T-helper 1 cell treated with Interleukin-12 subunit alpha and Interleukin-12 subunit beta and Interleukin-4 antibody, amounts not matched to agents 30 ng/mL and 1 ng/mL, for 36 hours (primary cell): ENCODE results near the gene PAF1. TPM values are rescaled to one million over a fixed set of nuclear protein-coding genes. Genes with fewer than 3 reads are reported as not detected.

ENCODE experiments used
- intact Hi-C: fragments of 100-400 bp; cut with micrococcal nuclease; formaldehyde crosslinking; loops from one replicate; pipeline ENCODE4 v1.15.1; 2024
- total RNA-seq: library from RNA; stranded (reverse); gene quantifications from 2 replicates; pipeline ENCODE4 v1.2.3, GENCODE V29; 2022

PAF1 gene
- total RNA-seq: 42.7 and 44.2 TPM in 2 replicates

DNA sequence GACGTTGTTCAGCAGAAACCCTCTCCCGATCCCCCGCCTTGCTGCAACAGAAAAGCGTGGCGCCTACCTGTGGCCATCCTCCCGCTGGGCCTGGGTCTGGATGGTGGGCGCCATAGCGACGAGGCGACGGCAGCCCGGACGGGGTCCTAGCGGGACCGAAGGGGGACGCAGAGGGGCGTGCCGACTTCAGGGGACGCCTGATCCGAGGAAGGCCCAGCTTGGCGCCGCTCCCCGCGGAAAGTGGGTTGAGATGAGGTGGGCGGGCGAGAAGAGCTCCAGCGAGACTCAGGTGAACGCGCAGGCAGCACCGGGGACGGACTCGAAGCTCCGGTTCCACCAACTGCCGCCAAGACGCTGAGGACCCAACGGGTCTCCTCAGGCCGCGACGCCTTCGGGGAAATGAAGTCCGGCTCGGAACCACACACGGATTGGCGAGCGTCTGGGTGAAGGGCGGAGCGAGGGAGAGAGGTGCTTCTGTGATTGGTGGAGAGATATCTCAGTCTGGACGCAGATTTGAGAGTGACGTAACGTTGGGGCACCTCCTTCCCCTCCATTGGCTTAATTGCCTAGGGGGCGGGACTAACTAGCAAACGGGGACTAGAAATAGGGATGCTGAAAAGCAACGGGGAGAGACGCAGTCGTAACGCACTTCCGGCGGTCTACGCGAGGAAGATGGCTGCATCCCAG lies at the start of gene PAF1, which contains the start of gene MED29:
Gene PAF1 (minus strand): TSS at position 356 of the 687 bp plus-strand sequence. CDS start 242 bp downstream, at position 114.
Gene MED29 (plus strand): TSS at position 628 of the 687 bp plus-strand sequence. CDS start 45 bp downstream, at position 673.
- intact Hi-C loops: loop anchor here (1.0 to 5.0 kb wide), 11 partner anchors 11 to 539 kb away; partner anchors contain the start of genes EID2B, MRPS12, PAK4 and PLEKHG2

DNA sequence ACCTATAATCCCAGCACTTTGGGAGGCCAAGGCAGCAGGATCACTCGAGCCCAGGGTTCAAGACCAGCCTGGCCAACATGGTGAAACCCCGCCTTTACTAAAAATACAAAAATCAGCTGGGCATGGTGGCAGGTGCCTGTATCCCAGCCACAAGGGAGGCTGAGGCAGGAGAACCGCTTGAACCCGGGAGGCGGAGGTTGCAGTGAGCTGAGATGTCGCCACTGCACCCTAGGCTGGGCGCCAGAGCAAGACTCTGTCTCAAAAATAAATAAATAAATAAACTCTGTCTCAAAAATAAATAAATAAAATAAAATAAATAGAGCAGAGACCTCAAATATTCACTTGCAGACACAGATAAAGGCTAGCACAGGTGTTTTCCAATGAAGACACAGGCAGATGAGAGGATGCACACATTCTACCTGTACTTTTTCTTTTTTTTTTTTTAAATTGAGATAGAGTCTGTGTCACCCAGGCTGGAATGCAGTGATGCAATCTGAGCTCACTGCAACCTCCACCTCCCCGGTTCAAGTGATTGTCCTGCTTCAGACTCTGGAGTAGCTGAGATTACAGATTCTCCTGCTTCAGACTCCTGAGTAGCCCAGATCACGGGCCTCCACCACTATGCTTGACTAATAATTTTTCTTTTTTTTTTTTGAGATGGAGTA lies 47.5 kb upstream of the PAF1 start:
- intact Hi-C loops: loop anchor here (10.0 kb wide), 1 partner anchor 1064 kb away; the partner anchor contains the start of gene PSMD8

DNA sequence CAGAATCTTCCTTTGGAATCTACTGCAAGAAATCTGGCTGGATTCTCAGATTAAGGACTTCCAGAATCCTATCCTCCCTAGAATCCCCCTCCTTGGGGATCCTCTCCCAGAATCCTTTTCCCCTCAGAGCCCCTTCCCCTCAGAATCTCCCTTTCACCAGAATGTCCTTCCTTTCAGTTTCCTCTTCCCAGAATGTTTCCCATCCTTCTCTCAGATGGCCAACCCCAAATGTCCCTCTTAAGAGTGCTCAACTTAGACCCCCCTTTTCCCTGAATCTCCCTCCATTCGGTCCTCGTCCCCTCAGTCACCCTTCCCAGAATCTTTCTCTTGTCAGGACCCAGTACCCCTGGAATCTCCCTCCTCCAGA lies 45.4 kb upstream of the PAF1 start:
- intact Hi-C loops: loop anchor here (1.0 to 10.0 kb wide), 3 partner anchors 9 to 1062 kb away; partner anchors contain the start of genes EID2B, PSMD8 and SUPT5H

DNA sequence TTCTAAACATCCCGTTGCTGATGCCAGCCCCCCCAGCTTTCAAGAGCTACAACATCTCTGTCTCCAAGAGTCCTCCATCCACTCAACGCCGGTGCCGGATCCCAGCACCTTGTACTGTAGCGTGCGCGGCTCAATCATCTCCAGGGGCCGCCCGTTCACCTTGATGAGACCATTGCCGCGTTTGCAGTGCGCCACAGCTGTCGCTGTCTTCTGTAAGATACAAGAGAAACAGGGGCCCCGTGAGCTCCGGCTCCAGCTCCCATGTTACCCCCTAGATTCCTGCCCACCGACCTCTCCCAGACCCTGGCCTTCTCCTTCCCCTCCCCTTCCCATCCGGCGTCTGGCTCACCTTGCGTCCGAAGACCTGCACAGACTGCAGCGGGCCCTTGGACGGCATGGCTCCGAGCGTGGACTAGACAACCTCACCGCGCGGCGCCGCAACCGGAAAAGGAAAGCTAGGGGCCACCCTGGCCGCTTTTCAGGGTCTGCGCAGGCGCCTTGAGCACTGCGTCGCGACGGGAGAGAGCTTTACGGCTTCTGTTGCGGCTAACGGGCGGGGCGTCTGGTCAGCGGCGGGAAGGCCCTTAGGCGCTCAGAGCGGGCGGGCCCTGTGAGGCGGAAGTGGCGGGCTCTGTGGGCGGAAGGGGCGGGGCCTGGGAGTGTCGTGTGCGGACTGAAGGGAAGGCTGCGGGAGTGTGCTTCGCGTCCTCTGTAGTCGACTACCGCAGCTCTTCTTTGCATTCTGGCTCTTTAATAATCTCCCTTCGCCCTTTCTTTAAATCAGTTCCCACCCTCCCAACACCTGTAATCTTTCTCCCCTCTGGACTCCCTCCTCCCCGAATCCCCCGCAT lies 44.8 kb upstream of the PAF1 start, which contains the start of gene RPS16:
Gene RPS16 (minus strand): TSS at position 451 of the 851 bp plus-strand sequence. CDS start 54 bp downstream, at position 397.
- intact Hi-C loops: loop anchor here (1.0 to 10.0 kb wide), 5 partner anchors 10 to 1061 kb away; partner anchors contain the start of genes EID2B, MED29, PAF1 and PLEKHG2

DNA sequence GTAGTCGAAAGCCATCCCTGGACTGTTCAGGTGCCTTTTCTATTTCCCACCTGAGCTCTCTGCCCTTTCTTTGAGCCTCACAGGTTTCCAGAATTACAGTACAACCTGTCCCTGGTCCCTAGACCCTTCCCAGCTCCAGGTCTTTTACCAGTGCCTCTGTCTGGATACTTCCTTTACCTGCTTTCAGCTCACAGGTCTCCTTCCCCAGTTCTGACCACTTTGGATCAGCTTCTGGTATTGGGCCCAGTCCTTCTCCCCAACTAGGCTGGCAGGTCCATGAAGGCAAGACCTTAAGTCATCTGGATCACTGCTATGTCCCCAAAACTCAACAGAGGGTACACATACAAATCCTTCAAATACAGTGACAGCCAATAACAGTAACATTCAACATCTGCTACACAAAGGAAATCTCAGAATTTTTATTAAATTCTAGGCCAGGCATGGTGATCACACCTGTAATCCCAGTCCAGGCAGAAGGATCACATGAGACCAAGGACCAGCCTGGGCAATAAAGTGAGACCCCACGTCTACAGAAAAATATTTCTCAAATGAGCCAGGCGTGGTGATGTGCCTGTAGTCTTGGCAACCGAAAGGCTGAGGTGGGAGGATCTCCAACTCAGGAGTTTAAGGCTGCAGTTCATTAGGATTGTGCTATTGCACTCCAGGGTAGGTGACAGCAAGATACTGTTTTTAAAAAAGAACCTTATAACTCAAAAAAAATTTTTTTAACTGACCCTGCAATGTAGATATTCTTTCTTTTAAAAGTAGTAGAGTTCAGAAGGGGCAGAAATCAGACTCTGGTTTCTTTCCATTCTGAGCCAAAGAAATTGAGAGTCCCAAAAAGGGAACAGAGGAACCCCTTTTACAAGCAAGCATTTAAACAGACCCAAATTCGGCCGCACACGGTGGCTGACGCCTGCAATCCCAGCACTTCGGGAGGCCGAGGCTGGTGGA lies 43.5 kb upstream of the PAF1 start:
- intact Hi-C loops: loop anchor here (1.0 to 10.0 kb wide), 3 partner anchors 22 to 1060 kb away; partner anchors contain the start of genes MED29, PAF1, PLEKHG2 and PSMD8

DNA sequence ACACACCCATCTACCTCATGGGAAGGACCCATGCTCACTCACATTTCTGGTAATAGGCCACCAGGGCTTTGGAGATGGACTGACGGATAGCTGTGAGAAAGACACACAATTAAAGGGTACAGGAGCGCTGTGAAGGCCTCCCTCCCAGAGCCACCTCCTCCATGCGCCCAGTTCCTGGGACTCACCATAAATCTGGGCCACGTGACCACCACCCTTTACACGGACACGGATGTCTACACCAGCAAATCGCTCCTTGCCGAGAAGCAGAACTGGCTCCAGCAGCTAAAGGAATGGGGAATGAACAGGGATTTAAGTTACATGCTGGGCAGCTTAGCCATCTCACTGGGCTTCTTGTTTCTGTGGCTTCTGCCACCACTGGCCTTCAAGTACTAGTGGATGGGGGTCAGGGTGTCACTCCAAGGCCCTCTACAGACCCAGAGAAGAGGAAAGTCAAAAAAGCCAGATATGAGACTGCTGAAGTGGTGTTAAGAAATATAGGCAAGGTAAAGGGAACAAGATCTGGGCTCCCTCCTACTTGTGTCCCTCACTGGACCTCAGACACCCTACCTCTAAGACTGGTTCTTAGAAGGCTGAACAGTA lies 42.7 kb upstream of the PAF1 start:
- intact Hi-C loops: loop anchor here (10.0 kb wide), 1 partner anchor 1059 kb away; the partner anchor contains the start of gene PSMD8

DNA sequence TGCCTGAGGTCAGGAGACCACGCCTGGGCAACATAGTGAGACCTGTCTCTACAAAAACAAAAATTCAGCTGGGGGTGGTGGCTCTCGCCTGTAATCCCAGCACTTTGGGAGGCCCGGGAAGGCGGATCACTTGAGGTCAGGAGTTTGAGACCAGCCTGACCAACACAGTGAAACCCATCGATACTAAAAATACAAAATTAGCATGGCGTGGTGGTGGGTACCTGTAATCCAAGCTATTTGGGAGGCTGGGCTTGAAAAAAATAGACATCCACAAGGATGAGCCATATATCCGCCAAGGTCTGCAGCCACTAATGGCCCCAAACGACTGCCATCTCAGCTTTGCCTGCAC lies 41.7 kb upstream of the PAF1 start:
- intact Hi-C loops: loop anchor here (10.0 kb wide), 1 partner anchor 1058 kb away; the partner anchor contains the start of gene PSMD8

DNA sequence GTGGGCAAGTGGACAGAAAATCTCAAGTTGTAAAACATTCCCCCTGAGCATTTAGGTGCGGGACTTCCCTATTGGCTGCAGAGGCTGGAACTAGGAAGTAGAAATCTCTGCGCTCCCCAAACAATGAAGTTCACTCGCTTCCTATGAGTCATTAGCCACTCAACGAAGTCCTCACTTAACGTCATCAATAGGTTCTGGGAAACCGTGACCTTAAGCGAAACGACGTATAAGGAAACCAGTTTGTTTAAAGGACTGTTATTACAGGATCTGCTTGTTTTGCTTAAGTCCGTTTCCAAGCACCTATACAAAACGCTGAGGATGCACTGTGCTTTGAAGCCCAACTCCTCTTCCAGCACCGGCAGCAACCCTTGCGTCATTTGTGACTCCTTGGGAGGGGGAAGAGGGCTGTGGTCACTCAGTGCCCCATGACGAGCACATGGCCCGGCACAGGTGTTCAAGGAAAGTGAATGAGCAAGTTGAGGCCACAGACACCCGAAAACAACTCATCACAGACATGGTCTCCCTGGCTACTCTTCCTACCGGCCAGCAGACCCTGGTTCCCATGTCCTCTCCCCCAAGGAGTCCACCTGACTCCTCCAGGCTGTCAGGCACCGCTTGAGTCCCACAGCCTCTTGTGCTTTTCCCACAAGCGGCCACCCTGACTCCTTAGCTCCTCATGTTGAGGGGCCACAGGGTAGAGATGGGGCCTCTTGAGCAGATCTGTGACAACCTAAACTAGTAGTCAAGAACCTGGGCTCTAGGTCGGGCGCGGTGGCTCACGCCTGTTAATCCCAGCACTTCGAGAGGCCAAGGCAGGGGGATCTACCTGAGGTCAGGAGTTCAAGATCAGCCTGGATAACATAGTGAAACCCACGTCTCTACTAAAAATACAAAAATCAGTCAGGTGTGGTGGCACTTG lies 40.0 kb upstream of the PAF1 start:
- intact Hi-C loops: loop anchor here (1.0 to 10.0 kb wide), 4 partner anchors 14 to 1056 kb away; partner anchors contain the start of genes PLEKHG2, PSMD8 and SUPT5H

DNA sequence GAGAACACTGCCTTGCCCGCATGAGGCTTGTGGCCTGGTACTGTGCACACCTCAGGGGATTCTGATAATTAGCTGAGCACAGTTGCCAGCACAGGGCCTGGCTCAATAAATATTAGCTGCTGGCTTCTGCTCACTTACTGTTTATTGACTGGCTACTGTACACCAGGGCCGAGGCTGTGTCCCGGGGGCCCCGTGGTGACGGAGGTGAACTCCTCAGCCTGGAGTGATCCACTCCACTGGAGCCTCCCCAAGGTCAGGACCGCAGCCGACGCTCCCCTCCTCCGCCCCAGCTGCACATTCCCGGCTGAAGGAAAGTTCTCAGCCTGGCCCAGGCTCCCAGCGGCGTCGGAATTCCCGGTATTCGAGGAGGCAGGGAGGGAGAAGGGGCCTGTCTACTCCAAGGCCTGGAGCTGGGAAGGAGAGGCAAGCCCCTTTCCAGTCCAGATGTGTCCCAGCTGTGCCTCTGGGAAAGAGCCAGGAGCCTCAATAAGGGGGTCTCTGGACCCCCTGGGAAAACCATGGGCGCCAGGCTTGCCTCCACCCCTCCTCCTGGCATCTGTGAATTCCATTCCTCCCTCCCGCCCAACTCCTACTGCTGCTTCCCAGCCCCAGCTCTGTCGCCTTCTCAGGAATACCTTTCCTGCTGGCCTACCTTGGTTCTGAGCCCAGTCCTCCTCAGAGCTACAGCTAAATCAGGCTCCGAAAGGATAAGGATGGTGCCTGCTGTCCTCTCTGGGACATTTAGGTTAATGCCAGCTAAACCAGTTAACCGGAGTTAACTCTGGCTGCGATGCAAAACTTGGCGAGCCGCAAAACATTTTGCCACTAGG lies 37.6 kb upstream of the PAF1 start:
- intact Hi-C loops: no loop called here

DNA sequence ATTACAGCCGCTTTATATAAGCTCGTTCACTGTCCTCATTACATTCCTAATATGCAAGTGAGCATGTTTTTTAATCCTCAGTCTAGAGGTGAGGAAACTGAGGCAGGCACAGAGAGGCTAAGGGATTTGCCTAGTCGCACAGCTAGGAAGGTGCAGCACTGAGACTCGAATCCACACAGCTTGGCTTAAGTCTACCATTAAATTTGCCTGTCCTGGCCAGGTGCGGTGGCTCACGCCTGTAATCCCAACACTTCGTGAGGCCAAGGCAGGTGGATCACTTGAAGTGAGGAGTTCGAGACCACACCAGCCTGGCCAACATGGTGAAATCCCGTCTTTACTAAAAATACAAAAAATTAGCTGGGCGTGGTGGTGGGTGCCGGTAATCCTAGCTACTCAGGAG lies 36.8 kb upstream of the PAF1 start:
- intact Hi-C loops: no loop called here

DNA sequence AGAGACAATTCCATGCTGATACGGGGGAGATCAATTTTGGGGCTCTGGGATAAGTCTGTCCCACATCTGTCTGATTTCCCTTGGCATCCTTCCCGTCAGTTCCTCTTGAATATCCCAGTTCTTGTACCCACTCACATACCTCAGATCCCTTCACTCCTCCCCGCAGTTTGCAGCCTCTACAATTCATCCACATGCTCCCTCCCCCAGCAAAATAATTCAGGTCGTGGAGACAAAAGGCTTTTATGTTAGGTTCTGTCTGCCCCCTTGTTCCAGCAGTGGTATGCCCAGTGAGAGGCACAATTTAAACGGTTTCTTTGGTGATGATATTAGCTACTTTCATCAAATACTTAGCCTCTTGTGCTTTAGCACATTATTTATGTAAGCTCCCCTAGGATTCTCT lies 35.3 kb upstream of the PAF1 start:
- intact Hi-C loops: no loop called here

DNA sequence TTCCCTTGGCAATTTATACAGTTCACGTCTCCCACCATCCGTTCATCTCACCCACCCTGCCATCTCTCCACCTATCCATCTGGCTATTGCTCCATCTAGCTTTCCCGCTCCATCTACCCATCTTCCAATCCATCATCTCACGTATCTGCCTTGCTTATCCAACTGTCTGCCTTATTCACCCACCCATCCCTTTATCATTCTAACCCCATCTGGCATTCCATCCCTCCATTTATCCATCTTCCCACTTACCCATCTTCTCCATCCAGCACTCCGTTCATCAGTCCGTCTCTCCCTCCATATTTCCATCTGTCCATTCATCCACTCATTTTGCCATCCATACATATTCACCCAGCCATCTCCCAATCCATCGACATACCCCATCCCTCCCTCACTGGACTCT lies 34.8 kb upstream of the PAF1 start:
- intact Hi-C loops: no loop called here

DNA sequence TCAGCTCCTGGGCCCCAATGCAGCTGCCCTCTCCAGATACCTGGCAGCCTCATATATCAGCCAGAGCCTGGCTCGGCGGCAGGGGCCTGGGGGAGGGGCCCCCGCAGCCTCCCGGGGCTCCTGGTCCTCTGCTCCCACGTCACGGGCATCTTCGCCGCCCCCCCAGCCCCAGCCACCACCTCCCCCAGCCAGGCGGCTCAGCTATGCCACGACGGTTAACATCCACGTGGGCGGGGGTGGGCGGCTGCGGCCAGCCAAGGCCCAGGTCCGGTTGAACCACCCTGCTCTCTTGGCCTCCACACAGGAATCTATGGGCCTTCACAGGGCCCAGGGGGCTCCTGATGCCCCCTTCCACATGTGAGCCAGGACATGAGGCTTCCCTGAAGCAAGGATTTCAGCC lies 34.0 kb upstream of the PAF1 start:
- intact Hi-C loops: no loop called here

DNA sequence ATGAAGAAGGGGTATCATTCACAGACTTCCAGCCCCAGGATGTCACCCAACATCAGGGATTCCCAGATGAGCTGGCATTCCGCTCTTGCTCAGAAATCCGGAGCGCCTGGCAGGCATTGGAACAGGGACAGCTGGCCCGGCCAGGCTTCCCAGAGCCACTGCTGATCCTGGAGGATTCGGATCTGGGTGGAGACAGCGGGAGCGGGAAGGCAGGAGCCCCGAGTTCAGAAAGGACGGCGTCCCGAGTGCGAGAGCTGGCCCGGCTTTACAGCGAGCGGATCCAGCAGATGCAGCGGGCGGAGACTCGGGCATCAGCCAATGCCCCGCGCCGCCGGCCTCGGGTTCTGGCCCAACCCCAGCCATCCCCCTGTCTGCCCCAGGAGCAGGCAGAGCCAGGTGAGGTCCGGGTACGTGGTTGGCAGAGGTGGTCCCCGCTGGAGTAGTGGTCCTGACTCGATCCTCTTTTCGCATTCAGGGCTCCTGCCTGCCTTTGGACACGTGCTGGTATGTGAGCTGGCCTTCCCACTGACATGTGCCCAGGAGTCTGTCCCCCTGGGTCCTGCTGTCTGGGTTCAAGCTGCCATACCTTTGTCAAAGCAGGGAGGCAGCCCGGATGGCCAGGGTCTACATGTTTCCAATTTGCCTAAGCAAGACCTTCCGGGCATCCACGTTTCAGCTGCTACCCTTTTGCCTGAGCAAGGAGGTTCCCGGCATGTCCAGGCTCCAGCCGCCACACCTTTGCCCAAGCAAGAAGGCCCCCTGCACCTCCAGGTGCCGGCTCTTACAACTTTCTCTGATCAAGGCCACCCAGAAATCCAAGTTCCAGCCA lies 32.6 kb upstream of the PAF1 start:
- intact Hi-C loops: no loop called here

DNA sequence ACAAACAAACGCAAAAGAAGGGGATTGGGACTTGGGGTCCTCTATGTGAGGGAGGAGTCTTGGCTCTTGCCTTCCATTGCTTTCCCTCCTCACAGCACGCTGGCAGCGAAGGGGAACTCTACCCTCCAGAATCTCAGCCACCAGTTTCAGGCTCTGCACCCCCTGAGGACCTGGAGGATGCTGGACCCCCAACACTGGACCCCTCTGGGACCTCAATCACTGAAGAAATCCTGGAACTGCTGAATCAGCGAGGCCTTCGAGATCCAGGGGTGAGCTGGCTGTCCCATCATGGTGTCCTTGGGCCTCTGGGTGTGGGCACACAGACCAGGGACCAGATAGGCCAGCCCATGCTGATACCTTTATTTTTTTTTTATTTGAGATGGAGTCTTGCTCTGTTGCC lies 31.1 kb upstream of the PAF1 start:
- intact Hi-C loops: no loop called here

DNA sequence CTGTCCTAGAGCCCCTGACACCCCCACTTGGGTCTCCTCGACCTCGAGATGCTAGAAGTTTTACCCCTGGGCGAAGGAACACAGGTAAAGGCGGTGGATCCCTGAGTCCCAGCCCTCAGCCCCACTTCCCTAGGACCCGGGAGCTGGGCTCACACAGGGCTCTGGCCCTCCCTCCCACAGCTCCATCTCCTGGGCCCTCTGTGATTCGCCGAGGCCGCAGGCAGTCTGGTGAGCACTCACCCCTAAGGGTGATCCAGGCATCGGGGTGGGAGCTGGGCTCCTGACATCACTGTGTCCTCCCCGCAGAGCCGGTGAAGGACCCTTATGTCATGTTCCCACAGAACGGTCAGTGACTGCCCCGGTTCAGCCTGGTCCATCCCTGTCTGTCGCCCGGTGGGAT lies 29.9 kb upstream of the PAF1 start:
- intact Hi-C loops: no loop called here

DNA sequence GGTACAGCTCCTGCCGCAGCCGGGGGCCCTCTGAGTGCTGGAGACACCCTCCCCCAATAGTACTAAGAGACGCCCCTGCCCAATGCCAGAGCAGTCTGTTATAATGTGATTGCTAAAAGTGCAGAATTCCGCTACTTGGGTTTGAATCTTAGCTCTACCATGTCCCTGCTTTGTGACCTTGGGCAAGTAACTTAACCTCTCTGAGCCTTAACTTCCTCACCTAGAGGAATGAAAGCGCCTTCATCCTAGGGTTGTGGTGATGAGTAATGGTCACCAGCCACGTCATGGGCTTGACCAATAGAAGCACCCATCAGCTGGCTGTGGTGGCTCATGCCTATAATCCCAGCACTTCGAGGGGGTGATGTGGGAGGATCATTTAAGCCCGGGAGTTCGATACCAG lies 28.1 kb upstream of the PAF1 start:
- intact Hi-C loops: no loop called here
